HG03439 (cell line): ENCODE measurements around the gene WNT11.

Experiments
- ATAC-seq: cut with Tn5 transposase; IDR thresholded peaks from one replicate; pipeline ENCODE4 v1.9.1; 2021; ENCODE audit warnings: mild to moderate bottlenecking, moderate library complexity; ENCODE audit not compliant: unreplicated experiment

Gene WNT11

GRCh38 chr11:76221365-76221764 is 15.1 kb upstream of the WNT11 start:
- no peak for ATAC-seq

GRCh38 chr11:76219243-76219642 is 12.9 kb upstream of the WNT11 start:
- ATAC-seq, result no peak

GRCh38 chr11:76218449-76219178 is 12.3 kb upstream of the WNT11 start:
- no peak for ATAC-seq

DNA sequence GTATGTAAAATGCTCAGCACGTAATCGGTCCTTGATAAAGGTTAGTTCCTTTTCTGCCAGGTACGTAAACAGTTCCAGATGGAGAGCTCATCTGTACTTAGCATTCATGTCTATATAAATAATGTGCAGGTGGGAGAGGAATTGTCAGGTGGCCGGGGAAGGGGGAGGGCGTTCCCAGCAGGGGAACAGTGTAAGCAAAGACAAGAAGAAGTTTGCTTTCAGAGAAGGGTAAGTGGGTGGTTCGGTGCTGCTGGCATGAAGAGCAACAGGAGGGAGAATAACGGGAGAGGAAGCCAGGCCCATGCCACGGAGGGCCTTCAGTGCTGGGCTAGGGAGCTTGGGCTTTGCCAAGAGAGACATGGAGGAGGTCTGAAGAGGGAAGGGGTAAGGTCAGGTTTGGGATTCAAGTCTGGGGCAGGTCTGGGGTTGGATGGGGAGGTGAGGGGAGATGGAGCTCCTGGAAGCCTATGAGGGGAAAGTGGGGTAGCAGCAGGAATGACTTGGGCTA is 11.4 kb upstream of the WNT11 start:
- ATAC-seq, result no peak

- no peak for ATAC-seq
Measured at GRCh38 chr11:76216536-76217325, 10.4 kb upstream of the WNT11 start.

- ATAC-seq, result no peak
Measured at GRCh38 chr11:76215941-76216340, 9.6 kb upstream of the WNT11 start.

DNA sequence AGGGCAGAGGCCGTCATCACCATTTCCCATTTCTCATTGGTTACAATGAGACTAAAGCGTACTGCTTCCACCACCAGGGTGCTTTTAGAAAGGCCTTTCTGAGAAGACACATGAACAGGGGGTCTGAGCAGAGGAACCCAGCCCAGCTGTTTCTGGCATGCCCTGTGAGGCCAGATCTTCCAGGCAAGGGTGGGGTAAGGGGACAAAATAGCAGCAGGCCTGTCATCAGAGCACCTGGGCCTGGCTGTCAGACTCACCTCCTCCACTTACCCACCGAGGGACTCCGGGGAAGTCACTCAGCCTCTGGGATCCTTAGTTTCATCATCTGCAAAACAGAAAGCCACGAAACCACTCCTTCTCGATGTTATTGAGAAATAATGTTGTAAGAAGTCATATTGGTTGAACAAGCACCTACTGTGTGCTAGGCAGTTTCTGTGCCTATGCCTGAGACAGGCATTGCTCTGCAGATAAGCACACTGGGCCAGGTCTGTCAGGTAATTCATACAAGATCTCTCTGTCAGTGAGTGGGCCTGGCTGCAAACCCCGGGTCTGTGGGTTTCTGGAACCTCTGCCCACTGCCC is 8.8 kb upstream of the WNT11 start:
- ATAC-seq, result no peak

DNA sequence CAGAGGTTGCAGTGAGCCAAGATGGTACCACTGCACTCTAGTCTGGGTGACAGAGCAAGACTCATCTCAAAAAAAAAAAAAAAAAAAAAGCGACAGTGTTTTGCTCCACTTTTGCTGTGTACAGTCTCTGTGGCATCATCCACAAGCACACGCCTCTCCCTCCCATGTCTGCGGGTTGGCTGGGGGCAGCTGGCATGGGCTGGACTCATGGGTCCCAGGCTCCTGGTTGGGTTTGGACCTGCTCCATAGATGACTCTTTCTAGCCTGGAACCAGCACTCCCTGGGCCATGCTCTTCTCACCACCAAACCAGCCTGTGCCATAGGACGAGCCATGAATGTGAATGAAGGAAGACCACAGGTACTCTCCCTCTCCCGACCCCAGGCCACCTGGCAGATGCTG is 7.9 kb upstream of the WNT11 start:
- no peak for ATAC-seq

- no peak for ATAC-seq
Measured at GRCh38 chr11:76212086-76213035, 6.1 kb upstream of the WNT11 start.

- ATAC-seq, result no peak
Measured at GRCh38 chr11:76210931-76211851, 4.9 kb upstream of the WNT11 start.

DNA sequence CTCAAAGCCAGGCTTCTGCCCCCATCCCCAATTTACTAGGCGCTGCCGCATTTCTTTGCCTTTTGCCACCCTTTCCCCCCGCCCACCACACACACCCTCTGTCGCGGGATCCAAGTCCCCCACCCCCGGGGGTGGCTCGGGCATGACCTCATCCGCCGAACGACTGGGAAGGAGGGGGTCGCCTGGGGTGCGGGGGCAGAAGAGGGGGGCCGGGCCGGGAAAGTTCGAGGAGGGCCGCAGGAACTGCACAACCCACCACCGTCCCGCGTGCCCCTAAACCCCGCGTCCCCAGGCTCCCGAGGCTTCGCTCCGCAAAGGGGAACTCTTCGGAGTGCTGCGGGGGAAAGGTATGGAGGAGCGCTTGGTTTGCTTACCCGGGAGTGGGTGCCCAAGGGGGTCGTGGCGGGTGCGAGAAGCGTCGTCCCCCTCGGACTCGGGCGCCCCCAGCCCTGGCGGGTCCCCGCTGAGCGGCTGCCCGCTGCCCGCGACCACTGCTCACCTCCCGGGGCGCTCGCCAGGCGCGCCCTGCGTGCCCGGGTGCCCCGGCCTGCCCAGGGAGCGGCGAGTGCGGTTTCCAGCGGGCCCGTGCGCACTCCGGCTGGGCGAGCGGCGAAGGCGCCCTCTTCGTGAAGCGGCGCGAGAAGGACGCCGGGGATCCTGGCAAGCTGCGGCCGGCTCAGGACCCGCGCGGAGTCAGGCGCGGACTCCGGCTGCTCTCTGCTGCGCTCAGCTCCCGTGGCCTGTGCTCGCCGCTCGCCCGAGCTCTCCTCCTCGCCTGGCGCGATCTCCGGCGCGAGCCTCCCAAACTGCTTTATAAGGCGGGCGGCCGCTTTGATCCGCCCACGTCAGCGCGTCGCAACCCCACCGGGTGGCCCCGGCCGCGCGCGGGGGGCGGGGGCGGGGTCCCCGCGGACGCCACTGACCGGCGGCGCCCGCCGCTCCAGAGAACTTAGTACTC is 4.0 kb upstream of the WNT11 start:
- ATAC-seq, result no peak

DNA sequence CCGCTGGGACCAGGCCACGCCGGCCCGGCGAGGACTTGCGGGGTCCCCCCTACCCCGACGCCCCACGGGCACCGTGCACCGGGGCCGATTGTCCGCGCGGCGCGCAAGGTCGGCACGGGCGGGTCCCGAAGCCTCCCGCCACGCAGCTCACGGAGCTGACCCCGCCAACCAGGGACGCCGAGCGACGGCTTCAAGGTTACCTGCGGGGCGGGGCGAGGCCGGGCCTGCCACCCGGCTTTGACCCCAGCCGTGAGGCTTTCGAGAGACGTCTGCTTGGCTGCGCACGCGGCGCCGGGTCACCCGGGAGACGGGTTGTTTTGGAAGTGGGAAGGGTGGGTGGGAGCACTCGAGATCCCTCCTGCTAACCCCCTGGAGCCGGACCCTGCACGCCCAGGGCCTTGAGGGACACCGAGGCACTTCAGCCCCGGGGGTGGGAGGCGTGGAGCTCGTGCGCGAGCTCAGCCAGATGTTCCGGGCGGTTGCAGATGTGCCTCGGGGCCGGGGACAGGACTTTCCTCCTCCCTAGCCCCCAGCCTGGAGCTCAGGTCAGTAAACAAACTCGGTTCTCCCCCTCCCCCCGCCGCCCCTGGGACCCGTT is 3.2 kb upstream of the WNT11 start:
- no peak for ATAC-seq

GRCh38 chr11:76208438-76209374 is 2.4 kb upstream of the WNT11 start:
- no peak for ATAC-seq

GRCh38 chr11:76207642-76208401 is 1.5 kb upstream of the WNT11 start:
- peak; percentile 40 for ATAC-seq

GRCh38 chr11:76206077-76206326 is 300 bp downstream of the WNT11 start:
- ATAC-seq, result no peak

GRCh38 chr11:76205252-76206076 is 838 bp downstream of the WNT11 start:
- ATAC-seq, result no peak
